Smooth muscle cell (in vitro differentiated cells): ENCODE measurements around the gene ITGB5. TPM values are rescaled to one million over a fixed set of nuclear protein-coding genes. Genes with fewer than 3 reads are reported as not detected.

ENCODE experiments used
- DNase-seq: peaks from one replicate; lab custom pipeline; 2025; ENCODE audit not compliant: unreplicated experiment; lab: John Stamatoyannopoulos, UW
- H2AFZ ChIP-seq: fragments of 200-600 bp; sonication (generic); 2 replicates; pipeline ENCODE4 v1.6.0; 2016; ENCODE audit warnings: antibody characterized with exemption, low read depth, mild to moderate bottlenecking
- H3F3A ChIP-seq: fragments of 200-600 bp; sonication (generic); 2 replicates; pipeline ENCODE4 v1.6.0; 2017; ENCODE audit warnings: antibody characterized with exemption, low read depth
- H3K27ac ChIP-seq: fragments of 200-600 bp; sonication (generic); 2 replicates; pipeline ENCODE4 v1.5.1; 2016; ENCODE audit warnings: low read depth, mild to moderate bottlenecking
- H3K27me3 ChIP-seq: fragments of 200-600 bp; sonication (generic); 2 replicates; pipeline ENCODE4 v1.6.1; 2016; ENCODE audit warnings: low read depth, mild to moderate bottlenecking
- H3K36me3 ChIP-seq: fragments of 200-600 bp; sonication (generic); 2 replicates; pipeline ENCODE4 v1.5.1; 2016; ENCODE audit warnings: low read depth
- H3K4me1 ChIP-seq: fragments of 200-600 bp; sonication (generic); 2 replicates; pipeline ENCODE4 v1.5.1; 2016; ENCODE audit warnings: low read depth
- H3K4me2 ChIP-seq: fragments of 200-600 bp; sonication (generic); 2 replicates; pipeline ENCODE4 v1.6.0; 2016; ENCODE audit warnings: mild to moderate bottlenecking
- H3K4me3 ChIP-seq: fragments of 200-600 bp; sonication (generic); 2 replicates; pipeline ENCODE4 v1.5.1; 2016; ENCODE audit warnings: mild to moderate bottlenecking
- H3K79me2 ChIP-seq: fragments of 200-600 bp; sonication (generic); 2 replicates; pipeline ENCODE4 v1.6.0; 2016; ENCODE audit warnings: low read depth, mild to moderate bottlenecking
- H3K9ac ChIP-seq: fragments of 200-600 bp; sonication (generic); 2 replicates; pipeline ENCODE4 v1.6.0; 2016; ENCODE audit warnings: low read depth
- H3K9me3 ChIP-seq: fragments of 200-600 bp; sonication (generic); replicated peaks from 2 replicates; pipeline ENCODE4 v1.5.1; 2016; ENCODE audit warnings: low read depth
- H4K20me1 ChIP-seq: fragments of 200-600 bp; sonication (generic); 2 replicates; pipeline ENCODE4 v1.6.0; 2016; ENCODE audit warnings: low read depth
- WGBS: methylation state at CpG from one replicate; pipeline ENCODE4 v1.1.7; 2016; ENCODE audit warnings: low lambda C conversion rate; 5-methylcytosine and 5-hydroxymethylcytosine counted together
- polyA plus RNA-seq: library from polyadenylated mRNA; unstranded; fragments of >200 nt; fragmentation: Nextera tagmentation; extraction: Ambion mirVana; gene quantifications from 2 replicates; pipeline ENCODE4 v1.2.1, GENCODE V29; 2016
- total RNA-seq: library from RNA; depleted of rRNA; stranded (reverse); fragments of >200 nt; gene quantifications from 2 replicates; pipeline ENCODE4 v1.2.3, GENCODE V29; 2014
- TF ChIP-seq, protein P1 (sequence below): fragments of 200-600 bp; sonication (generic); IDR thresholded peaks from 2 replicates; pipeline ENCODE4 v1.5.1; 2017; ENCODE audit warnings: borderline replicate concordance, mild to moderate bottlenecking, antibody characterized with exemption; ENCODE audit not compliant: insufficient read depth, poor library complexity, severe bottlenecking

ITGB5 gene
- total and polyA plus RNA-seq, 2 experiments from 2014 or later, result 343 to 403 TPM

DNA sequence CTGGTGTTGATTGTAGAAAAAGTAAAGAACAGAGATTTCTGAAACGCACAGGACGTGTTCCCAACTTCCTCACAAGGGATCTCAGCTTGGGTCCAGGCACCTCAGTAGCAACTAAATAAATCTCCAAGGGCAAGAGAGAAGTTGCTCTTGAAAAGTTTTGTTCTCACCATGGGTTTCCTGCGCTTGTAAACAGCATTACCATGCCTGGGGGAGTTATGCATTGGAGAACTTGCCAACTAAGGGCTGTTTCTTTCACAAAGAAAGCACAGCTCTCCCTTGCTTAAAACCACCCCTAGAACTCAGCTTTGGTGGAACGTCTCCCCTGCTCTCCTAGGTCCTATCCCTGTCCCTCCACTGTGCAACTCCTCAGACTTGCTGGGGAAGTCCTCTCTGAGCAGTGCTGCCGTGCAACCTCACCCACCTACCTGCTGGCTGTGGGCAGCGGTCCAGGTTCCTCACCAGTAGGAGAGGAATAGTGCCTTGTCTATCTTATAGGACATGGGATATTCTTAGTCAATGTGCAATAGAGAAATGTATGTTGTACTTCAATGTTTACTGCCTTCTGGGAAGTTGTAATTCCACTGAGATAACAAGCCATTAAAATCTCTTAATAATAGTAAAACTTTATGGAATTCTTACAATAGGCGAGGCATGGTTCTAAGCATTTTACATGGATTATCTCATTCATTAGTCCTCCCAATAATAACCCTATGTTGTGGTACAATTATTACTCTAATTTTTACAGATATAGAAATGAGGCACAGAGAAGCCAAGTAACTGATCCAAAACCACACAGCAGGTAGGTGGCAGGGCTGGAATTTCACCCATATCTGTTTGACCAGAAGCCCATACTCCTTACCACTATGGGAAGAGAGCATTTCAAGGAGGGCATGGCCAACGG is 105.4 kb downstream of the ITGB5 start:
- Histone ChIP-seq H2AFZ (no peak overlapping the region), H3K4me3 (no peak overlapping the region), H3K4me2 (peak overlapping the region; percentile 27), H3K79me2 (peaks cover 11% of the 10 kb centered on the region), H4K20me1 (no peaks in the 10 kb centered on the region), H3K36me3 (no peaks in the 10 kb centered on the region), H3K27ac (peak overlapping the region; percentile 98), H3K9me3 (no peaks in the 10 kb centered on the region), H3K27me3 (no peaks in the 10 kb centered on the region), H3K4me1 (peaks cover 18% of the 10 kb centered on the region), H3F3A (peaks cover 14% of the 10 kb centered on the region), H3K9ac (peak overlapping the region; percentile 19)
- WGBS, result 69% methylated on average over 8 of the region's 8 CpGs
- DNase-seq, result no peak
- TF ChIP-seq, protein P1, sequence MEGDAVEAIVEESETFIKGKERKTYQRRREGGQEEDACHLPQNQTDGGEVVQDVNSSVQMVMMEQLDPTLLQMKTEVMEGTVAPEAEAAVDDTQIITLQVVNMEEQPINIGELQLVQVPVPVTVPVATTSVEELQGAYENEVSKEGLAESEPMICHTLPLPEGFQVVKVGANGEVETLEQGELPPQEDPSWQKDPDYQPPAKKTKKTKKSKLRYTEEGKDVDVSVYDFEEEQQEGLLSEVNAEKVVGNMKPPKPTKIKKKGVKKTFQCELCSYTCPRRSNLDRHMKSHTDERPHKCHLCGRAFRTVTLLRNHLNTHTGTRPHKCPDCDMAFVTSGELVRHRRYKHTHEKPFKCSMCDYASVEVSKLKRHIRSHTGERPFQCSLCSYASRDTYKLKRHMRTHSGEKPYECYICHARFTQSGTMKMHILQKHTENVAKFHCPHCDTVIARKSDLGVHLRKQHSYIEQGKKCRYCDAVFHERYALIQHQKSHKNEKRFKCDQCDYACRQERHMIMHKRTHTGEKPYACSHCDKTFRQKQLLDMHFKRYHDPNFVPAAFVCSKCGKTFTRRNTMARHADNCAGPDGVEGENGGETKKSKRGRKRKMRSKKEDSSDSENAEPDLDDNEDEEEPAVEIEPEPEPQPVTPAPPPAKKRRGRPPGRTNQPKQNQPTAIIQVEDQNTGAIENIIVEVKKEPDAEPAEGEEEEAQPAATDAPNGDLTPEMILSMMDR, result no peak

DNA sequence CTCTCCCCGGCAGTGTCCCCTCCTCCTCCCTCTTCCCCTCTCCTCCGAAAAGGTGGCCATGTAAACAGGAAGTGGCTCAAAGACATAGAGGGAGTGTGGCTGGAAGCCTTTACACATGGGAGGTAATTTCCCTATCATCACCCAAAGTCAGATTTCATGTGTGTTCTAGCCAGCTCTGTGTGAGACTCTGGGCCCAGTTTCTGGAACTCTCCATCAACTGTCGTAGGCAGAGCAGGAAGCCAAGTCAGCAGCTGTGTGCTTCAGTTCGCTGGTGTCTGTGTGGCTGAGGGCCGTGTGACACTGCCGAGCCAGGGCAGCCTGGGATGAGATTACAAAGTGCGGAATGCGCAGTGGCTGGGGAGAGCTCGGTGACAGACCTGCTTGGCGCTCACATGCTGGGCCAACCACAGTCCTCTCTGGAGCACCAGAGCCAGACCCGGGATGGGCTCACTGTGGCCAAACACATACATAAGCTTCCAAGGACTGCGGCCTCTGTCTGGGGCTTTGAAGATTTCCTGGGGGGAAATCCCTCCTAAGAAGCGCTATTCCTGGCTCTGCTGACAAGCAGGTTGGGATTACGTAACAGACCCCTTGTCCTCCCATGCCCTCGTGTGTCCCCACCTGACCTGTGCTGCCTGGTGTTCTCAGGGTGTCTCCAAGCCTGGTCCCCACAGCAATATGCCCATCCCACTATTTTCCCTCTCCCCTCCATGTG is 106.2 kb downstream of the ITGB5 start:
- Histone ChIP-seq H2AFZ (no peak overlapping the region), H3K27me3 (no peaks in the 10 kb centered on the region), H3K4me1 (peaks cover 17% of the 10 kb centered on the region), H3K79me2 (peaks cover 14% of the 10 kb centered on the region), H3K4me3 (no peak overlapping the region), H3K27ac (peak overlapping the region; percentile 98), H3K4me2 (peak overlapping the region; percentile 72), H3K9me3 (no peaks in the 10 kb centered on the region), H4K20me1 (no peaks in the 10 kb centered on the region), H3F3A (peaks cover 9% of the 10 kb centered on the region), H3K9ac (peak overlapping the region; percentile 84), H3K36me3 (no peaks in the 10 kb centered on the region)
- peak; percentile 33 for DNase-seq
- 9% methylated on average over 14 of the region's 15 CpGs for WGBS
- TF ChIP-seq, protein P1, result no peak

GRCh38 chr3:124780356-124780755 is 106.8 kb downstream of the ITGB5 start:
- Histone ChIP-seq H3K79me2 (peaks cover 14% of the 10 kb centered on the region), H3K4me3 (no peak overlapping the region)

More at GRCh38 chr3:124780356-124780755, 106.8 kb downstream of the ITGB5 start:
- TF ChIP-seq, protein P1, result no peak
- Histone ChIP-seq H3K4me2 (peak overlapping the region; percentile 72), H3K4me1 (peaks cover 17% of the 10 kb centered on the region), H3K9ac (peak overlapping the region; percentile 84), H4K20me1 (no peaks in the 10 kb centered on the region), H3K36me3 (no peaks in the 10 kb centered on the region), H3K9me3 (no peaks in the 10 kb centered on the region), H3K27ac (peak overlapping the region; percentile 98), H2AFZ (no peak overlapping the region), H3F3A (peaks cover 8% of the 10 kb centered on the region), H3K27me3 (no peaks in the 10 kb centered on the region)
- 14% methylated on average over 8 of the region's 8 CpGs for WGBS
- no peak for DNase-seq
